Endothelial cell of umbilical vein (primary cell): Measurements from ENCODE around the gene AQP7. TPM values are rescaled to one million over a fixed set of nuclear protein-coding genes. Genes with fewer than 3 reads are reported as not detected.

Source experiments
- BruUV-seq: library from RNA; stranded (reverse); fragments of 400-500 nt; replicated peaks from 2 replicates; lab custom pipeline; 2021; lab: Mats Ljungman, UMichigan
- CTCF ChIA-PET: fragments of 300-600, 350-600 bp; sonication (Branson Sonifier 250); formaldehyde crosslinking; loops from one replicate; lab custom pipeline; 2021; ENCODE audit warnings: antibody characterized with exemption, inconsistent platforms; lab: Charles Lee
- POLR2A ChIA-PET: fragments of 300-600, 350-600 bp; sonication (Branson Sonifier 250); formaldehyde crosslinking; loops from one replicate; lab custom pipeline; 2021; ENCODE audit warnings: antibody characterized with exemption, inconsistent platforms; lab: Charles Lee
- DNase-seq: peaks from one replicate; pipeline ENCODE4 v3.0.0-alpha.2; 2011; ENCODE audit warnings: low read depth, low spot score
- FAIRE-seq: peaks from 2 replicates; lab custom pipeline; 2011; peaks lifted over from hg19 to GRCh38; lab: Jason Lieb, UNC
- H2AFZ ChIP-seq: 2 replicates; pipeline ENCODE4 v1.6.0; 2012; ENCODE audit warnings: low read depth, low read length, control low read depth, inconsistent platforms
- H3K27ac ChIP-seq: 2 replicates; pipeline ENCODE4 v1.5.1; 2011; ENCODE audit warnings: low read depth, mild to moderate bottlenecking, control low read depth, low read length, moderate library complexity; ENCODE audit not compliant: insufficient read depth
- H3K27me3 ChIP-seq, 2 experiments: 2 replicates each; pipeline versions ENCODE4 v1.6.0 to v1.6.1; 2011; ENCODE audit warnings: low read length in 2 of 2, mixed read lengths in 1 of 2; ENCODE audit not compliant: control insufficient read depth in 2 of 2, insufficient read depth in 2 of 2
- H3K36me3 ChIP-seq, 2 experiments: 2 replicates in 1 of 2; 3 replicates in 1 of 2; pipeline ENCODE4 v1.5.1; 2011; ENCODE audit warnings: low read length in 2 of 2, mild to moderate bottlenecking in 1 of 2, moderate library complexity in 1 of 2; ENCODE audit not compliant: control insufficient read depth in 2 of 2, insufficient read depth in 2 of 2; ENCODE audit errors: extremely low read depth in 1 of 2
- H3K4me1 ChIP-seq: 3 replicates; pipeline ENCODE4 v1.5.1; 2011; ENCODE audit warnings: mild to moderate bottlenecking, low read length; ENCODE audit not compliant: control insufficient read depth, insufficient read depth; ENCODE audit errors: extremely low read depth
- H3K4me2 ChIP-seq: 2 replicates; pipeline ENCODE4 v1.6.1; 2011; ENCODE audit warnings: low read length, control low read depth, mixed read lengths; ENCODE audit not compliant: insufficient read depth
- H3K4me3 ChIP-seq, 3 experiments: fragments of 200-600 bp in 1 of 3; sonication (generic), shearing (Covaris generic) in 1 of 3; replicated peaks in 1 of 3; 2 replicates each; pipeline ENCODE4 v1.5.1; 2011 to 2016; ENCODE audit warnings: control low read depth in 3 of 3, low read length in 3 of 3, mild to moderate bottlenecking in 2 of 3, inconsistent platforms in 1 of 3, low read depth in 1 of 3, moderate library complexity in 1 of 3; ENCODE audit not compliant: insufficient read depth in 1 of 3
- H3K79me2 ChIP-seq: 2 replicates; pipeline ENCODE4 v1.6.0; 2012; ENCODE audit warnings: low read length, inconsistent platforms; ENCODE audit not compliant: control insufficient read depth, insufficient read depth
- H3K9ac ChIP-seq: replicated peaks from 2 replicates; pipeline ENCODE3; 2011; ENCODE audit warnings: low read length, control low read depth; ENCODE audit not compliant: insufficient read depth; ENCODE audit errors: extremely low read depth
- H3K9me1 ChIP-seq: replicated peaks from 3 replicates; pipeline ENCODE4 v1.6.0; 2011; ENCODE audit warnings: mild to moderate bottlenecking, low read length; ENCODE audit not compliant: control insufficient read depth, insufficient read depth; ENCODE audit errors: extremely low read depth
- H3K9me3 ChIP-seq: replicated peaks from 2 replicates; pipeline ENCODE4 v1.5.1; 2012; ENCODE audit warnings: low read length, inconsistent platforms; ENCODE audit not compliant: control insufficient read depth, insufficient read depth
- H4K20me1 ChIP-seq: replicated peaks from 2 replicates; pipeline ENCODE3; 2011; ENCODE audit warnings: mild to moderate bottlenecking, low read length; ENCODE audit not compliant: control insufficient read depth, insufficient read depth; ENCODE audit errors: extremely low read depth
- CTCF ChIP-seq, 2 donors: IDR thresholded peaks; 1 replicate in 1 of 2; 2 replicates in 1 of 2; pipeline ENCODE4 v1.5.1; 2011; ENCODE audit warnings: low read length in 2 of 2, mild to moderate bottlenecking in 2 of 2, moderate library complexity in 2 of 2, control low read depth in 1 of 2, inconsistent platforms in 1 of 2, low read depth in 1 of 2; ENCODE audit not compliant: insufficient read depth in 1 of 2; ENCODE audit errors: extremely low read depth in 1 of 2
- FOS ChIP-seq: IDR thresholded peaks from 2 replicates; pipeline ENCODE4 v1.6.1; 2011; ENCODE audit warnings: mild to moderate bottlenecking, low read length, moderate library complexity, borderline replicate concordance; ENCODE audit not compliant: insufficient read depth
- JUN ChIP-seq: IDR thresholded peaks from 2 replicates; pipeline ENCODE4 v1.6.1; 2011; ENCODE audit warnings: borderline replicate concordance, low read depth; ENCODE audit not compliant: insufficient read length, insufficient read depth
- MYC ChIP-seq: IDR thresholded peaks from one replicate; pipeline ENCODE4 v1.6.1; 2011; ENCODE audit warnings: mild to moderate bottlenecking, low read depth, low read length
- dilution Hi-C: fragments of 300-500 bp; cut with MboI; formaldehyde crosslinking; loops from one replicate; pipeline ENCODE4 v1.15.0; 2019; ENCODE audit warnings: low sequenced_read_pairs; ENCODE audit not compliant: extremely low pct_ligation_motif_present
- intact Hi-C: fragments of 100-400 bp; cut with micrococcal nuclease; formaldehyde crosslinking; loops from one replicate; pipeline ENCODE4 v1.10.0; 2022
- polyA plus RNA-seq, 4 experiments: library from polyadenylated mRNA; depleted of rRNA in 3 of 4; stranded (reverse) in 3 of 4; unstranded in 1 of 4; fragments of >200 nt; gene quantifications; 2 replicates each; pipeline versions ENCODE4 v1.2.1 to v1.2.3, GENCODE V29; 2011 to 2012; ENCODE audit warnings: missing spikeins in 1 of 4
- small RNA-seq: library from RNA; depleted of rRNA; stranded (forward); fragments of <200 nt; gene quantifications from one replicate; pipeline ENCODE3, GENCODE V24; 2012; ENCODE audit warnings: low replicate concordance, low read depth; ENCODE audit not compliant: insufficient read depth, insufficient read length
- total RNA-seq: library from RNA; stranded (reverse); gene quantifications from 2 replicates; pipeline ENCODE4 v1.2.3, GENCODE V29; 2021

Gene AQP7
- total and polyA plus RNA-seq, 2 donors (not counting 3 experiments of a cell fraction or from before 2014, with no cell fraction given) = 3.7 TPM; not detected in 1

DNA sequence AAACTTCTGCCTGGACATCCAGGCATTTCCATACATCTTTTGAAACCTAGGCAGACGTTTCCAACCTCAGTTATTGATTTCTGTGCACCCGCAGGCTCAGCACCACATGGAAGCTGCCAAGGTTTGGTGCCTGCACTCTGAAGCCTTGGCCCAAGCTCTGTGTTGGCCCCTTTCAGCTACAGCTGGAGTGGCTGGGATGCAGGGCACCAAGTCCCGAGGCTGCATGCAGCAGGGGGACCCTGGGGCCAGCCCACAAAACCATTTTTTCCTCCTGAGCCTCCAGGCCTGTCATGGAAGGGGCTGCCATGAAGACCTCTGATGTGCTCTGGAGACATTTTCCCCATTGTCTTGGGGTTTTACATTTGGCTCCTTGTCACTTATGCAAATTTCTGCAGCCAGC lies 62.2 kb downstream of the AQP7 start:
- Histone ChIP-seq H3K79me2 (no peaks in the 10 kb centered on the region), H3K4me2 (no peak overlapping the region), H3K4me3 (no peak overlapping the region), H3K9ac (no peak overlapping the region), H3K9me1 (no peaks in the 10 kb centered on the region), H4K20me1 (no peaks in the 10 kb centered on the region), H3K4me1 (no peaks in the 10 kb centered on the region), H3K9me3 (peaks cover 9% of the 10 kb centered on the region), H3K27me3 (no peaks in the 10 kb centered on the region), H3K36me3 (peaks cover 10 to 22% of the 10 kb centered on the region in 2 experiments), H3K27ac (no peak overlapping the region), H2AFZ (no peak overlapping the region)
- no peak for TF ChIP-seq FOS
- TF ChIP-seq MYC = no peak
- TF ChIP-seq JUN = no peak
- no peak for TF ChIP-seq CTCF (IDR thresholded peaks at IDR 0.05; ENCODE audit: extremely low read depth in 1 of 2, insufficient read depth in 1 of 2, low read depth in 1 of 2, low read length in 2 of 2)
- DNase-seq = no peak
- FAIRE-seq = no peak
- BruUV-seq = no TSS peak
- ChIA-PET POLR2A (interaction anchor here (0.6 kb wide), 1 partner anchor 19 kb away, joined by 7 read pairs; no protein-coding TSS in a partner anchor), CTCF (no interaction called here)
- intact Hi-C loops = no loop called here
- dilution Hi-C loops = no loop called here

Small RNA genes within 50 kb of the gene (small RNA-seq; reads per million reads assigned to genes)
- gene AL356218.2 (not detected), gene RF00019 (not detected)

Other genes with a start within 250 kb of the AQP7 start
- 65.6 and 66.5 TPM in 2 replicates for gene B4GALT1, start 235.2 kb downstream of the AQP7 start, total RNA-seq
- gene B4GALT1, start 235.2 kb downstream of the AQP7 start, polyA plus RNA-seq = 61.3 and 61.4 TPM in 2 replicates
- gene SPINK4, start 162.4 kb downstream of the AQP7 start, total RNA-seq = not detected in 2 replicates
- not detected in 2 replicates for gene SPINK4, start 162.4 kb downstream of the AQP7 start, polyA plus RNA-seq
- 87.4 and 98.7 TPM in 2 replicates for gene BAG1, start 137.9 kb downstream of the AQP7 start, total RNA-seq
- 25.2 and 44.6 TPM in 2 replicates for gene BAG1, start 137.9 kb downstream of the AQP7 start, polyA plus RNA-seq
- gene CHMP5, start 137.5 kb downstream of the AQP7 start, total RNA-seq = 54.5 and 55.8 TPM in 2 replicates
- 22.6 and 33.2 TPM in 2 replicates for gene CHMP5, start 137.5 kb downstream of the AQP7 start, polyA plus RNA-seq
- 21.7 and 22.1 TPM in 2 replicates for gene NFX1, start 112.1 kb downstream of the AQP7 start, total RNA-seq
- gene NFX1, start 112.1 kb downstream of the AQP7 start, polyA plus RNA-seq = 17.4 and 19.3 TPM in 2 replicates
- gene AQP3, start 45.0 kb upstream of the AQP7 start, total RNA-seq = 0.39 and 0.93 TPM in 2 replicates
- 1.8 and 1.9 TPM in 2 replicates for gene AQP3, start 45.0 kb upstream of the AQP7 start, polyA plus RNA-seq
- gene NOL6, start 71.4 kb upstream of the AQP7 start, total RNA-seq = 42.3 and 45.1 TPM in 2 replicates
- gene NOL6, start 71.4 kb upstream of the AQP7 start, polyA plus RNA-seq = 35.7 and 39.8 TPM in 2 replicates
- gene ANKRD18B, start 121.7 kb upstream of the AQP7 start, total RNA-seq = 10.9 and 12.2 TPM in 2 replicates
- gene ANKRD18B, start 121.7 kb upstream of the AQP7 start, polyA plus RNA-seq = 0.92 and 1.4 TPM in 2 replicates